ENCODE results near the gene ASNSD1.

GRCh38 chr2:189621781-189622180 lies 39.5 kb upstream of the ASNSD1 start:
- TF ChIP-seq CTCF (IDR thresholded peaks at IDR 0.05; ENCODE audit: low read depth, low read length) (no peak), EZH2phosphoT487 (IDR thresholded peaks at IDR 0.05; ENCODE audit: low read depth) (no peak)
